Psoas muscle (tissue), 7 donors: ENCODE measurements around the gene C15orf39. TPM values are rescaled to one million over a fixed set of nuclear protein-coding genes. Genes with fewer than 3 reads are reported as not detected.

Experiments
- polyA plus RNA-seq, 3 donors: library from polyadenylated mRNA; stranded (reverse); fragments of 200-250 nt; gene quantifications; one replicate each; pipeline ENCODE4 v1.2.3, GENCODE V29; 2013
- total RNA-seq, 4 donors: library from RNA; stranded (reverse); fragmentation: NEBNext Ultra II Directional in 2 of 4; extraction: Animal tissue kit (Norgen Biotek cat#: 25700) in 2 of 4; gene quantifications; one replicate each; pipeline versions ENCODE4 v1.2.1 to v1.2.4, GENCODE V29; 2021 to 2023
- donor health status: healthy with polysubstance abuse.
- donor health status: DM: no; HTN: no; CAD: no; lungs with moderate emphysema.
- donor health status: Bipolar disorder and iron deficiency.
- donor health status: healthy.
- donor health status: DM: no; HTN: no; CAD: no.
- donor health status: DM: no; HTN: no; CAD: no.
- donor health status: DM: yes; HTN: yes; CAD: no.

Gene C15orf39
- total and polyA plus RNA-seq, 7 donors, result 2.5 to 4.6 (median 4.0) TPM

Other genes starting within 250 kb of the C15orf39 start
- gene RPP25, start 245.1 kb upstream of the C15orf39 start, total RNA-seq, result 1 to 10 TPM in 3 of 4 donors, under 1 TPM in 1; 0.64 to 1.9 (median 1.4) TPM
- gene RPP25, start 245.1 kb upstream of the C15orf39 start, polyA plus RNA-seq, result 10 to 100 TPM in 1 of 3 donors, 1 to 10 TPM in 2; 1.7 to 11.6 (median 2.3) TPM
- gene SCAMP5, start 206.3 kb upstream of the C15orf39 start, total RNA-seq, result 1 to 10 TPM in 1 of 4 donors, under 1 TPM in 2, not detected in 1; 0.23 to 6.3 (median 0.97) TPM
- gene SCAMP5, start 206.3 kb upstream of the C15orf39 start, polyA plus RNA-seq, result 1 to 10 TPM in 1 of 3 donors, under 1 TPM in 2; 0.03 to 2.1 (median 0.16) TPM
- 10 to 100 TPM in 1 of 4 donors, 1 to 10 TPM in 3; 2.4 to 11.7 (median 4.9) TPM for gene PPCDC, start 178.3 kb upstream of the C15orf39 start, total RNA-seq
- gene PPCDC, start 178.3 kb upstream of the C15orf39 start, polyA plus RNA-seq, result 10 to 100 TPM; 13.9 to 26.1 (median 24.3) TPM
- gene GOLGA6C, start 56.5 kb downstream of the C15orf39 start, total RNA-seq, result not detected
- under 1 TPM in 1 of 3 donors, not detected in 2; 0.05 TPM for gene GOLGA6C, start 56.5 kb downstream of the C15orf39 start, polyA plus RNA-seq
- gene GOLGA6D, start 81.0 kb downstream of the C15orf39 start, total RNA-seq, result not detected
- under 1 TPM in 2 of 3 donors, not detected in 1; 0.01 to 0.10 TPM for gene GOLGA6D, start 81.0 kb downstream of the C15orf39 start, polyA plus RNA-seq
- gene COMMD4, start 134.2 kb downstream of the C15orf39 start, total RNA-seq, result 10 to 100 TPM; 20.1 to 30.4 (median 22.7) TPM
- gene COMMD4, start 134.2 kb downstream of the C15orf39 start, polyA plus RNA-seq, result 10 to 100 TPM; 22.7 to 30.6 (median 26.0) TPM
- gene NEIL1, start 145.2 kb downstream of the C15orf39 start, total RNA-seq, result 10 to 100 TPM in 1 of 4 donors, 1 to 10 TPM in 3; 3.4 to 11.3 (median 6.6) TPM
- 1 to 10 TPM; 3.2 to 7.4 (median 4.2) TPM for gene NEIL1, start 145.2 kb downstream of the C15orf39 start, polyA plus RNA-seq
- 100 to 1,000 TPM in 2 of 4 donors, 10 to 100 TPM in 2; 86.5 to 124 (median 106) TPM for gene MAN2C1, start 166.7 kb downstream of the C15orf39 start, total RNA-seq
- 10 to 100 TPM; 54.0 to 70.7 (median 63.8) TPM for gene MAN2C1, start 166.7 kb downstream of the C15orf39 start, polyA plus RNA-seq
- 10 to 100 TPM; 21.7 to 35.5 (median 29.9) TPM for gene SIN3A, start 249.8 kb downstream of the C15orf39 start, total RNA-seq
- 1 to 10 TPM; 7.2 to 8.9 (median 8.8) TPM for gene SIN3A, start 249.8 kb downstream of the C15orf39 start, polyA plus RNA-seq